Astrocyte of the cerebellum (primary cell): ENCODE data around the gene MBD3L3.
"Not testable (repeated sequence)": the region's sequence is repeated elsewhere in the genome, so short reads cannot be mapped to it uniquely, and the experiment has no call there.

Experiments used
- DNase-seq: peaks from one replicate; pipeline ENCODE4 v3.0.0-alpha.2; 2011; ENCODE audit warnings: low read depth
- H3K4me3 ChIP-seq: 2 replicates; pipeline ENCODE4 v1.5.1; 2011; ENCODE audit warnings: mild to moderate bottlenecking, low read depth, low read length, moderate library complexity
- CTCF ChIP-seq: IDR thresholded peaks from 2 replicates; pipeline ENCODE4 v1.5.1; 2012; ENCODE audit warnings: low read length, low read depth, moderate library complexity, mild to moderate bottlenecking; ENCODE audit errors: missing control alignments
- in situ Hi-C: cut with HindIII; loops from 2 replicates; pipeline ENCODE4 v1.10.0; 2017; ENCODE audit warnings: low sequenced_read_pairs

The MBD3L3 gene

GRCh38 chr19:7072541-7072940 is 14.1 kb upstream of the MBD3L3 start:
- no peak for DNase-seq
- H3K4me3 ChIP-seq = no peak overlapping the region
- no peak for TF ChIP-seq CTCF
- in situ Hi-C loops = no loop called here

GRCh38 chr19:7069904-7070226 is 11.4 kb upstream of the MBD3L3 start:
- no peak for DNase-seq
- in situ Hi-C loops = no loop called here
- H3K4me3 ChIP-seq = peak overlapping the region; percentile 95
- TF ChIP-seq CTCF = no peak

DNA sequence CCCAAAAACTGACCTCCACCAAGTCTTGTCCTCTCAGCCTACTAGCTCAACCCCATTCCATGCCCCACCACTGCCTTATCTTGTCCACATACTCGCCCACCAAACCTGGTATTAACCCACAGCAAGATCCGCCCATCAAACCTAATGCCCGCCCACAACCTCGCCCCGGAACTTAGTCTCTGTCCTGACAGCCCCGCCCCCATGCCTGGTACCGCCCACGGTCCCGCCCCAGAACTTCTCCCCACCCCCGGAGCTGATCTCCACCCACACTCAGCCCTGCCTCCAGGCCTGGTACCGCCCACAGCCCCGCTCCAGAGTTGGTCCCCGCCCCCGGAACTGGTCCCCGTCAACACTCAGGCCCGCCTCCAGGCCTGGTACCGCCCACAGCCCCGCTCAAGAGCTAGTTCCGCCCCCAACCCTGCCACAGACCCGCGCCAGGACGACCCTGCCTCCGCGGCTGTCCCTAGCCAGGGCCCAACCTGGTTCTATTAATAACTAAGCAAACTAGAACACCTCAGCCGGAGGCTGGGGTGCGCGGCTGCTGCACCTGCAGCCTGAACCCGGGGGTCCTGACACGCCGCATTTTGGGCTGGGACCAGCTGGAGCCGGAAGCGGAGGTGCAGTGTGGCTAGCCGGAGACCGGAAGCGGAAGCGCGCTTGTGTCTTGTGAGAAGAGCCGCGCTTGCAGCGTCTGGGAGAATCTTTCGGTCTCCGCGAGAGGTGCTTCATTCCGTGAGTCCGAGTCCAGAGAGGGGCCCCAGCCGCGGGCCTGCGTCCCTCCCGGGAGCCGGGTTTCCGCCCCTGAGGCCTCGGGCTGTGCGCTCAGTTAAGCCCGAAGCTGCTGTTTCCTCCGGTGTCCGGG is 10.8 kb upstream of the MBD3L3 start, which contains the start of gene ZNF557:
ZNF557 (plus strand) TSS at position 662 of the 862 bp plus-strand sequence. CDS start 5,372 bp downstream, outside the sequence.
- in situ Hi-C loops = no loop called here
- TF ChIP-seq CTCF = no peak
- peak; percentile 92 for DNase-seq
- peak within 1 kb of the TSS; percentile 95 for H3K4me3 ChIP-seq

DNA sequence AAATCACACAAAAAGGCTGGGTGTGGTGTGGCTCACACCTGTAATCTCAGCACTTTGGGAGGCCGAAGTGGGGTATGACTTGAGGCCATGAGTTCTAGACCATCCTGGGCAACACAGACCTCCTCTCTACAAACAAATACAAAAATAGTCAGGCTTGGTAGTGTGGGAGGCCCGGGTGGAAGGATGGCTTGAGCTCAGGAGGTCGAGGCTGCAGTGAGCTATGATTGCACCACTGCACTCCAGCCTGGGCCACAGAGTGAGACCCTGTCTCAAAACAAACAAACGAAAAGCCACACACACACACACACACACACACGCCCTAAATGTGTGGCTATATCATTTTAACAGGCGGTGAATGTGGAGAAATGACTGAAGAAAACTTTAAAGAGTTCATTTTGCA is 10.1 kb upstream of the MBD3L3 start:
- no peak for DNase-seq
- H3K4me3 ChIP-seq = peak overlapping the region; percentile 95
- TF ChIP-seq CTCF = no peak
- in situ Hi-C loops = no loop called here

DNA sequence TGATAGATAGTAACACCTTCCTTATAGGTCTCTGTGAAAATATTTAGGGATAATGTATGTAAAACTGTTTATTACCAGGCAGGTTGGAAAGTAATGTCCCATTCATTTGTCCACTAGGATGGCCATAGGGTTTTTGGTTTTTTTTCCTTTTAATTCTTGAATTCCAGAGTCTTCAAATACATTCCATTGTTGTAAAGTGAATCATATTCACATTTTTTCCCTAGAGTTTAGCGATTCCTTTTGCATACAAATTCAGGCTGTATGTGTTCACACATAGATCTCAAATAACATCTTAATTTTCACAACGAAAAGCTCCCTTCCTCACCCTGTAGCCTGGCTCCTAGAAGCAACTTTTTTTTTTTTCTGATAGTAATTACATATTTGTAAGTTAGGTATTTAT is 9.2 kb upstream of the MBD3L3 start:
- no peak for DNase-seq
- in situ Hi-C loops = no loop called here
- no peak overlapping the region for H3K4me3 ChIP-seq
- no peak for TF ChIP-seq CTCF

GRCh38 chr19:7067122-7067521 is 8.6 kb upstream of the MBD3L3 start:
- H3K4me3 ChIP-seq, DNase-seq, in situ Hi-C loops: not testable (repeated sequence)
- TF ChIP-seq CTCF = peak; percentile 15
